IMR-90 (cell line): ENCODE data around the gene FSIP1. TPM values are rescaled to one million over a fixed set of nuclear protein-coding genes. Genes with fewer than 3 reads are reported as not detected.

Source experiments
- ATAC-seq: fragments of 200-7000 bp; cut with Tn5 transposase; 2 replicates; pipeline ENCODE4 v1.9.1; 2020; ENCODE audit warnings: low read depth, mild to moderate bottlenecking, moderate library complexity
- BruUV-seq: library from RNA; stranded (reverse); fragments of 400-500 nt; replicated peaks from 2 replicates; lab custom pipeline; 2021; lab: Mats Ljungman, UMichigan
- CTCF ChIA-PET: fragments of 300-600 bp; formaldehyde crosslinking; extraction: SDS; loops from one replicate; lab custom pipeline; 2021; ENCODE audit warnings: antibody characterized with exemption; lab: Yijun Ruan, JAX
- POLR2A ChIA-PET: fragments of 300-600 bp; sonication (Branson Sonifier 250); formaldehyde crosslinking; loops from one replicate; lab custom pipeline; 2022; ENCODE audit warnings: antibody characterized with exemption; ENCODE audit not compliant: unreplicated experiment; lab: Charles Lee
- DNase-seq: peaks from one replicate; pipeline ENCODE4 v3.0.0; 2013
- H2AFZ ChIP-seq: replicated peaks from 2 replicates; pipeline ENCODE3; 2013; ENCODE audit warnings: low read length, mild to moderate bottlenecking; ENCODE audit not compliant: poor library complexity
- H2AK5ac ChIP-seq: 2 replicates; pipeline ENCODE4 v1.6.1; 2013; ENCODE audit warnings: low read depth, low read length, inconsistent platforms
- H2AK9ac ChIP-seq: replicated peaks from 2 replicates; pipeline ENCODE3; 2013; ENCODE audit warnings: mild to moderate bottlenecking, low read depth, low read length, moderate library complexity; ENCODE audit not compliant: poor library complexity
- H2BK120ac ChIP-seq: 2 replicates; pipeline ENCODE4 v1.6.1; 2013; ENCODE audit warnings: low read depth, low read length, inconsistent platforms
- H2BK15ac ChIP-seq: 3 replicates; pipeline ENCODE4 v1.6.1; 2013; ENCODE audit warnings: low read depth, low read length, inconsistent platforms
- H2BK20ac ChIP-seq: 2 replicates; pipeline ENCODE4 v1.6.1; 2013; ENCODE audit warnings: low read depth, mild to moderate bottlenecking, inconsistent platforms, low read length, moderate library complexity
- H2BK5ac ChIP-seq: 2 replicates; pipeline ENCODE4 v1.6.1; 2013; ENCODE audit warnings: mild to moderate bottlenecking, low read depth, low read length, inconsistent platforms; ENCODE audit not compliant: poor library complexity, severe bottlenecking
- H3K14ac ChIP-seq: replicated peaks from 2 replicates; pipeline ENCODE4 v1.6.1; 2013; ENCODE audit warnings: low read depth, low read length, inconsistent platforms
- H3K18ac ChIP-seq: 2 replicates; pipeline ENCODE4 v1.6.1; 2013; ENCODE audit warnings: low read depth, low read length, control low read depth
- H3K23ac ChIP-seq: 2 replicates; pipeline ENCODE4 v1.6.1; 2013; ENCODE audit warnings: low read depth, low read length, inconsistent platforms
- H3K27ac ChIP-seq: 2 replicates; pipeline ENCODE4 v1.5.1; 2013; ENCODE audit warnings: mild to moderate bottlenecking, control low read depth, low read length; ENCODE audit not compliant: insufficient read depth
- H3K27me3 ChIP-seq: 2 replicates; pipeline ENCODE4 v1.6.1; 2013; ENCODE audit warnings: low read length; ENCODE audit not compliant: control insufficient read depth, insufficient read depth
- H3K36me3 ChIP-seq: 2 replicates; pipeline ENCODE4 v1.6.1; 2013; ENCODE audit warnings: low read length, mixed read lengths; ENCODE audit not compliant: control insufficient read depth, insufficient read depth
- H3K4ac ChIP-seq: 2 replicates; pipeline ENCODE4 v1.6.1; 2013; ENCODE audit warnings: low read depth, low read length, inconsistent platforms
- H3K4me1 ChIP-seq: 2 replicates; pipeline ENCODE4 v1.6.1; 2013; ENCODE audit warnings: low read length, mixed read lengths; ENCODE audit not compliant: control insufficient read depth, insufficient read depth
- H3K4me2 ChIP-seq: 2 replicates; pipeline ENCODE4 v1.6.1; 2013; ENCODE audit warnings: low read depth, mild to moderate bottlenecking, control low read depth, low read length, moderate library complexity
- H3K4me3 ChIP-seq: 2 replicates; pipeline ENCODE4 v1.5.1; 2013; ENCODE audit warnings: low read depth, mild to moderate bottlenecking, control low read depth, low read length, moderate library complexity; ENCODE audit not compliant: insufficient read depth
- H3K56ac ChIP-seq: 2 replicates; pipeline ENCODE4 v1.6.1; 2013; ENCODE audit warnings: low read length, inconsistent platforms; ENCODE audit not compliant: insufficient read depth; ENCODE audit errors: extremely low read depth
- H3K79me1 ChIP-seq, 2 experiments: 2 replicates each; pipeline ENCODE4 v1.6.1; 2013; ENCODE audit warnings: low read length in 2 of 2, inconsistent platforms in 1 of 2, low read depth in 1 of 2
- H3K9ac ChIP-seq: 2 replicates; pipeline ENCODE4 v1.6.1; 2013; ENCODE audit warnings: low read depth, low read length, control low read depth
- H3K9me1 ChIP-seq: 2 replicates; pipeline ENCODE4 v1.6.1; 2013; ENCODE audit warnings: low read length, inconsistent platforms; ENCODE audit not compliant: insufficient read depth
- H3K9me3 ChIP-seq: 2 replicates; pipeline ENCODE4 v1.6.1; 2013; ENCODE audit warnings: low read length; ENCODE audit not compliant: control insufficient read depth, insufficient read depth
- H4K20me1 ChIP-seq: 2 replicates; pipeline ENCODE4 v1.6.1; 2013; ENCODE audit warnings: low read length, inconsistent platforms; ENCODE audit not compliant: insufficient read depth
- H4K5ac ChIP-seq: 2 replicates; pipeline ENCODE4 v1.6.1; 2013; ENCODE audit warnings: mild to moderate bottlenecking, low read depth, low read length, control low read depth
- H4K8ac ChIP-seq, 2 experiments: 2 replicates each; pipeline ENCODE4 v1.6.1; 2013; ENCODE audit warnings: low read depth in 2 of 2, low read length in 2 of 2, control low read depth in 1 of 2, inconsistent platforms in 1 of 2
- H4K91ac ChIP-seq: 2 replicates; pipeline ENCODE4 v1.6.1; 2013; ENCODE audit warnings: low read depth, low read length, inconsistent platforms; ENCODE audit not compliant: insufficient read depth
- CHD1 ChIP-seq: IDR thresholded peaks from 2 replicates; pipeline ENCODE4 v1.6.1; 2012; ENCODE audit warnings: low read depth, low read length, improper control_type of control experiment
- MXI1 ChIP-seq: IDR thresholded peaks from 2 replicates; pipeline ENCODE4 v1.6.1; 2012; ENCODE audit warnings: low read depth, mild to moderate bottlenecking, low read length, moderate library complexity, borderline replicate concordance
- NFE2L2 ChIP-seq: fragments of 150-350 bp; IDR thresholded peaks from 2 replicates; pipeline ENCODE4 v1.6.1; 2016; ENCODE audit warnings: low read depth, mild to moderate bottlenecking, low read length
- RFX5 ChIP-seq: IDR thresholded peaks from 2 replicates; pipeline ENCODE4 v1.8.0; 2012; ENCODE audit warnings: low read depth, mild to moderate bottlenecking, low read length, moderate library complexity
- WGBS, 2 experiments: methylation state at CpG; one replicate each; pipeline versions ENCODE4 v1.1.5 to v1.1.7; 2013; ENCODE audit warnings: missing lambda C conversion rate in 2 of 2; ENCODE audit not compliant: insufficient read length in 1 of 2; ENCODE audit errors: extremely low coverage in 2 of 2; 5-methylcytosine and 5-hydroxymethylcytosine counted together
- dilution Hi-C: fragments of 300-500 bp; cut with HindIII; formaldehyde crosslinking; loops from one replicate; pipeline ENCODE4 v1.14.3; 2018; ENCODE audit warnings: low sequenced_read_pairs; ENCODE audit not compliant: unreplicated experiment
- in situ Hi-C: fragments of 300-500 bp; cut with MboI; formaldehyde crosslinking; loops from 3 replicates; pipeline ENCODE4 v1.14.3; 2019; ENCODE audit warnings: low sequenced_read_pairs, inconsistent platforms, mixed read lengths
- intact Hi-C: fragments of 100-400 bp; cut with micrococcal nuclease; formaldehyde crosslinking; loops from 2 replicates; pipeline ENCODE4 v1.10.0; 2022
- polyA plus RNA-seq, 3 experiments: library from polyadenylated mRNA; depleted of rRNA; stranded (reverse); fragments of >200 nt; gene quantifications; 2 replicates each; pipeline ENCODE4 v1.2.3, GENCODE V29; 2012; ENCODE audit warnings: low replicate concordance in 1 of 3
- total RNA-seq: library from RNA; depleted of rRNA; stranded (reverse); fragments of >200 nt; gene quantifications from 2 replicates; pipeline ENCODE4 v1.2.3, GENCODE V29; 2012
- TF ChIP-seq, protein P1 (sequence below): conservative IDR thresholded peaks from 2 replicates; pipeline ENCODE4 v1.5.1; 2012; ENCODE audit warnings: mild to moderate bottlenecking, low read depth, low read length, improper control_type of control experiment

The FSIP1 gene
- total and polyA plus RNA-seq, 2 of the 4 experiments (the other 2 are of a cell fraction) = 0.10 to 0.18 TPM

DNA sequence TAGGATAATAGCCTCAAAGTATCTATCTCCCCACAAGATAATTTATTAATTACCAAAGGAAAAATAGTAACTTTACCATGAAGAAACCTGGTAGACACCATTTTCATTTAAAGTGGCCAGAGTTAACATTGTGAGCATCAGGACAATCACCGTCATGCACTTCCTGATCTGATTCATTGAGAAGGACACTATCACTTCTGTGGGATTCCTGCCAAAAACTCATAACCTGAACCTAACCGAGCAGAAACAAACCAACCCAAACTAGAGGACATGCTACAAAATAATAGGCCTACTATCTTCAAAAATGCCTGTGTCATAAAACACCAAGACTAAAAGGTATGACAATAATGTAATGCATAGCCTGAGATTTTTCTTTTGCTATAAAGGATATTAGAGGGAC lies 39.0 kb downstream of the FSIP1 start:
- WGBS, 2 experiments = no CpG with 5 or more reads among the region's 2 CpGs
- H3K4ac ChIP-seq = no peak overlapping the region
- POLR2A ChIA-PET = no interaction called here
- H3K23ac ChIP-seq = no peak overlapping the region
- H4K8ac ChIP-seq = no peak overlapping the region
- H3K27me3 ChIP-seq = no peaks in the 10 kb centered on the region
- H3K4me1 ChIP-seq = peaks cover 2% of the 10 kb centered on the region
- H4K20me1 ChIP-seq = no peaks in the 10 kb centered on the region
- dilution Hi-C loops (no loop called here), intact Hi-C loops (no loop called here), in situ Hi-C loops (loop anchor here (10.0 kb wide), 1 partner anchor 139 kb away; no protein-coding TSS in a partner anchor)
- H3K9me1 ChIP-seq = no peaks in the 10 kb centered on the region
- no peak overlapping the region for H3K14ac ChIP-seq
- H4K5ac ChIP-seq = no peak overlapping the region
- H4K91ac ChIP-seq = no peak overlapping the region
- CTCF ChIA-PET = no interaction called here
- H2BK15ac ChIP-seq = no peak overlapping the region
- H3K9ac ChIP-seq = no peak overlapping the region
- H3K18ac ChIP-seq = no peak overlapping the region
- H2BK120ac ChIP-seq = no peak overlapping the region
- no peaks in the 10 kb centered on the region for H3K79me1 ChIP-seq
- ATAC-seq (no peak), DNase-seq (no peak)
- BruUV-seq = no TSS peak
- H2AK5ac ChIP-seq = no peak overlapping the region
- H3K36me3 ChIP-seq = no peaks in the 10 kb centered on the region
- no peak overlapping the region for H2AFZ ChIP-seq
- H3K27ac ChIP-seq = no peak overlapping the region
- TF ChIP-seq CHD1 (no peak), RFX5 (no peak), NFE2L2 (no peak), MXI1 (no peak)
- TF ChIP-seq, protein P1, sequence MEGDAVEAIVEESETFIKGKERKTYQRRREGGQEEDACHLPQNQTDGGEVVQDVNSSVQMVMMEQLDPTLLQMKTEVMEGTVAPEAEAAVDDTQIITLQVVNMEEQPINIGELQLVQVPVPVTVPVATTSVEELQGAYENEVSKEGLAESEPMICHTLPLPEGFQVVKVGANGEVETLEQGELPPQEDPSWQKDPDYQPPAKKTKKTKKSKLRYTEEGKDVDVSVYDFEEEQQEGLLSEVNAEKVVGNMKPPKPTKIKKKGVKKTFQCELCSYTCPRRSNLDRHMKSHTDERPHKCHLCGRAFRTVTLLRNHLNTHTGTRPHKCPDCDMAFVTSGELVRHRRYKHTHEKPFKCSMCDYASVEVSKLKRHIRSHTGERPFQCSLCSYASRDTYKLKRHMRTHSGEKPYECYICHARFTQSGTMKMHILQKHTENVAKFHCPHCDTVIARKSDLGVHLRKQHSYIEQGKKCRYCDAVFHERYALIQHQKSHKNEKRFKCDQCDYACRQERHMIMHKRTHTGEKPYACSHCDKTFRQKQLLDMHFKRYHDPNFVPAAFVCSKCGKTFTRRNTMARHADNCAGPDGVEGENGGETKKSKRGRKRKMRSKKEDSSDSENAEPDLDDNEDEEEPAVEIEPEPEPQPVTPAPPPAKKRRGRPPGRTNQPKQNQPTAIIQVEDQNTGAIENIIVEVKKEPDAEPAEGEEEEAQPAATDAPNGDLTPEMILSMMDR = no peak
- no peak overlapping the region for H2AK9ac ChIP-seq
- no peak overlapping the region for H3K4me2 ChIP-seq
- H2BK5ac ChIP-seq = no peak overlapping the region
- H3K4me3 ChIP-seq = no peak overlapping the region
- no peaks in the 10 kb centered on the region for H3K9me3 ChIP-seq
- H2BK20ac ChIP-seq = no peak overlapping the region
- H3K56ac ChIP-seq = no peak overlapping the region
